Measurements from ENCODE around the gene KCNK15.

KCNK15 gene

DNA sequence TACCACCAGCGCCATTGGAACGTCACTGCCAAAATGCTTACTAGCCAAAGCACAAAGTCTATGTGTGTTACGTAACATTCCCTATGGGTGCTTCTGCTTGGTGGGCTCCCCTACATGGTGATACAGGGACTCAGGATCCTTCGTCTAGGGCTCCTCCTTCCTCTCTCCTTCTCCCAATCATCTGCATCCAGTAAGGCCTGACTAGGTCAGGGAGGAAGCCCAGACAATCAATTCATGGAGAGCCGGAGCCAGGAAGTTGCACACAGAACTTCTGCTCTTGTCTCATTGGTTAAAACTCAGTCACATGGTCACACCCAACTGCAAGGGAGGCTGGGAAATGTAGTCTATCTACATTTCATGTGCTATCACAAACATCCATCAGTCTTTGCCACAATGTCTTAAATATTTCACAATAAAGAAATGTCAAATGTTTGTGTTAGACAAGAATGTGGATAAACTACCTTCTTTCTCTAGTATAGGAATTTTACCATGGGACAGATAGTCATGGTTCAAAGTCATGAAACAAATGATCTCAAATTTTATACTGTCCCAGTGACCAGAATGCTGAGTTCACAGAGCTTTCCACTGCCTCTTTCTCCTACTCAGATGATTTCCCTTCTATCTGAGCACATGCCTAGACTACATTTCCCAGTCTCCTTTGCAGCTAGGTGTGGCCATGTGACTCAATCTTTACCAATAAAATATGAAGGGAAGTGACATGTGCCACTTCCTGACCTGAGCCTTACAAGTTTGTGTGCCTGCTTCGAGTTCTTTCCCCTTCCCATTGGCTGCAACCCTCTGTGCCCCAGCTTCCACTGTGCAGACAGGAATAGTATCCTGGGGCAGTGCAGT lies 9.3 kb upstream of the KCNK15 start:
- no peak for DNase-seq (ENCODE audit: low spot score)

DNA sequence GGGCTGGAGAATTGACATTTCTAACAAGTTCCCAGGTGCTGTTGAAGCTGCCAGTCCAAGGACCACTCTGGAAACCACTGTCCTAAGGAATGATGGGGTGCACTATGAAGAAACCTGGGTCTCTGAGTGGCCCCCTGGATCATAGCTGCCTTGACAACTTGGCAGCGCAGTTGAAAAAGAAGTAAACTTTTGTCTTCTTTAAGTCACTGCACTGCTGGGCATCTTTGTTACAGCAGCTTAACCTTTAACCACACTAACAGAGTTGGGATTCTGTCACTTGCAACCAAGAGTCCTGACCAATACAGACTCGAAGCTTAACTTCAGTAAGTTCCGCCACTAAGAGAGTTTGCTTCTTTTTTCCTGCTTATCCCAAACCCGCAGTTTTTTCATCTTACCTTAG lies 8.5 kb upstream of the KCNK15 start:
- DNase-seq (ENCODE audit: low spot score), result no peak

DNA sequence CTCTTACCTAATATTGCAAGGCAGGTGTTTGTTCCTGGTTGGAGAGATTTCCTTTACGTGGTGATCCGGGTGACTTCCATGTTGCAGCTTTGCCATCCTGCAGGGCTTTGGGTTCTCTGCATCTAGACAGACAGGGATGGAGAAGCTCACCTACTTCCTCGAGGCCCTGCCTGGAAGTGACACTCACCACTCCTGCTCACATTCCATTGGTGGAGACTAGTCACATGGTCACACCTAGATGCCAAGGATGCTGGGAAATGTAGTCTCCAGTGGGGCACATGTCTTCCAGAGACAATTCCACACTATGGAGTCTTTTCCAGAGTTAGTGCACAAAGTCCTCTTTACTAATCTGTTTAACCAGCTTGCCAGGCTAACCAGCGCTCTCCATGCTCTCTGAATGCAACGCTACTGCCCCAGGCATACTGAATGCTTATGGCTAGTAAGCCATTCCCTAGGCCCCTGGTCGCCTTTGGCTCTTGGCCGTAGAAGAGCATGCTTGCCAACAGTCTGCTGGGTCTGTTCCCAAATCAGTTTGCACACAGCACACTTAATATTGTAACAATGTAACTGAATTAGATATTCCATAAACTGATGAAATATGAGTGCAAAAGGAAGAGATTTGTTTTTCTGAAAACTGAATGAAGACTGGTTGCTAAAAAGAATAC lies 6.7 kb upstream of the KCNK15 start:
- peak; percentile 26 for DNase-seq (ENCODE audit: low spot score)

DNA sequence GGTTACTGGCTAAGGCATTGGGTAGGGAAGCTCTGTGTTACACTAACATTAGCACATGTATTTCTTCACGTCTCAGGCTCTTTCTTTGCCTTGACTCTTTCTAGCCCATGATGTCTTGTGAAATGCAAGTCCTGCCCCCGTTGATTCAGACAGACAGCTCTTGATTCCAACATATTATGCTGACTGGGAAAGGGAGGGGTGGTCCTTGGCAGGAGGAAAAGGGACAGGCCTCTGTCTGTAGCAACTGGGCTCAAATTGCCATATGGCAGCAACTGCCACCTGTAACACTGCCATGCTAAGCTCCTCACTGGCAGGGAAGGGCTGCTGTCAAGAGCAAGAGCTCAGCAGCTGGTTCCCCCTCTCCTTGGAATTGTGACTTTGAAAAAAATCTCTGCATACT lies 5.7 kb upstream of the KCNK15 start:
- no peak for DNase-seq (ENCODE audit: low spot score)

DNA sequence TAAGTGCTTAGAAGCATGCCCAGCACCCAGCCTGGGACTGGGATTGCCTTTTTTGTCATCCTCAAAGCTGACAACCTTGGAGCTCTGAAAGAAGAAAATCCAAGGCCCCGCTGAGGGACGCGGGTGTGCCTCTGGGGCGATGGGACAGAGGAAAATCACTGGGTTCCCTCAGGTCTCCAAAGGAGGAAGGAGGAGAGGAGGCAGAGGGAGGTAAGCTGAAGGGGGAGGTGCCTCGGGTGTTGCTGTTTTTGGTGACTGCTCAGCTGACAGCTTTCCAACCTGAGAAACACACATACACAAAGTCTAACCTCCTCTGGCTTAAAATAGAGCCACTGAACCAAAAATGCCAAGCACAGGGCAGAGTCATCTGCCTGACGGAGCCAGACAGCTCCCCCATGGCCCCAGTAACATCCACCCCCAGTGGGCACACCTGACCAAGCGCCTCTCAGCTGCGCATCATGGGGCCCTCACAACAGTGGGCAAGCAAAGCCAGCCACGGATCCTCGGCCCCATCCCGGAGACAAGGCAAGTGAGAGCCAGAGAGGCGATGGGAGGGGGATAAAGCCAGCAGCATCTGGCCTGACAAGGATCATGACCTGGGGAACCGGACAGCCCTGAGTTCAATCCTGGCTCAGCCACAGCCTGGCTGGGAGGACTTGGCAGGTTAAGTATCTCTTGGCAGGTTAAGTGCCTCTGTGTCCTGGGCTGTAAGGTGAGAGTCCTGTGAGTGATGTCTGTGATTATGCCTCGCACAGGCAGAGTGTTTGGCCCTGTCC lies 3.2 kb upstream of the KCNK15 start:
- no peak for DNase-seq (ENCODE audit: low spot score)

GRCh38 chr20:44743080-44743701 lies 2.5 kb upstream of the KCNK15 start:
- no peak for DNase-seq (ENCODE audit: low spot score)

- DNase-seq (ENCODE audit: low spot score), result no peak
Measured at GRCh38 chr20:44743916-44744655, 1.6 kb upstream of the KCNK15 start.

DNA sequence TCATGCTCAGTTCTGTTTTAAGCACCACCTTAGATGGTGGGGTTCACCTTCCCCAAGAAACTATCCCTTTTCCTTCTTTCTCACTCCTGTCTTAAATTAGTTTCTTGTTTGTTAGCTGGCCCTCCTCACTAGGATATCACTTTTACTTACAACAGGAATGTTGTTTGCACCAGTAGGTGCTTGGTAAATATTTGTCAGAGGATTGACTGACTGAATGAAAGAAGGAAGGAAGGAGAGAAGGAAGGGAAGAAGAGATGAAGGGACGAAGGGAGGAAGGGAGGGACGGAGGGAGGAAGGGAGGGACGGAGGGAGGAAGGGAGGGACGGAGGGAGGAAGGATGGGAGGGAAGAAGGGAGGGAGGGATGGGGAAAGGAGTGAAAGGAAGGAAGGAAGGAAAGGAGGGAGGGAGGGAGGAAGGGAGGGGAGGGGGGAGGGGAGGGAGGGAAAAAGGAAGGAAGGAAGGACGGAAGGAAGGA lies 505 bp upstream of the KCNK15 start:
- DNase-seq (ENCODE audit: low spot score), result no peak

GRCh38 chr20:44746367-44747165 lies 901 bp downstream of the KCNK15 start:
- DNase-seq (ENCODE audit: low spot score), result no peak

DNA sequence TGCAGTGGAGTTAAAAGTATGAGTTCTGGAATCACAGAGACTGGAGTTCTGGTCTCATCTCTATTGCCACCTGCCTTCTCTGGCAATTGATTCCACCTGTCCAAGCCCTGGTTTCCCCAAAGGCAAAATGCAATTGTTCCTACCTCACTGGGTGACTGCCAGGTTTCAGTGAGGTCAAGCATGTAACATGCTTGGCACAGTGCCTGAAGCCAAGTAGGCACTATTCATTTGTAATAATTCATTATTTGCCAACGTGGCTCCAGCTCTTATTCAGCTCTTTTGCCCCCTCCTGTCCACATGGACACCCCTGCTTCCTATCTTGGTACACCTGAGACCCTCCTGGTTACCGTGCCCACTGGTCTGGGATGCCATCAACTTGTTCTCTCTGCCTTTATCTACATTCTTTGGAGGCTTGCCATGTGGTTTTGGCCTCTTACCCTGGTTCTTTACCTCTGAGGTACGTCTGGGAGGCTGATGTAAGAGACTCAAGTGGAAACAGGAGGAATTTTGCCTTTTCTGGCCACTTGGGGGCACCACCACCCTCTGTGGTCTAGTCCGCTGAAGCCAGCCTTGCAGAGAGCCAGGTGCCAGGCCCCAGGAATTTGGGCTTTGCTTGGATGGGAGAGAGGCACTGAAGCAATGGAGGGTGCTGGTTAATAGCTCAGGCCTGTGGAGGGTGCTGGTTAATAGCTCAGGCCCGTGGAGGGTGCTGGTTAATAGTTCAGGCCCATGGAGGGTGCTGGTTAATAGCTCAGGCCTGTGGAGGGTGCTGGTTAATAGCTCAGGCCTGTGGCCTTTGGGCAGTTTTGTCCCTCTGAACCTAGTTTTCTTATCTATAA lies 1.7 kb downstream of the KCNK15 start:
- DNase-seq (ENCODE audit: low spot score), result peak; percentile 17

DNA sequence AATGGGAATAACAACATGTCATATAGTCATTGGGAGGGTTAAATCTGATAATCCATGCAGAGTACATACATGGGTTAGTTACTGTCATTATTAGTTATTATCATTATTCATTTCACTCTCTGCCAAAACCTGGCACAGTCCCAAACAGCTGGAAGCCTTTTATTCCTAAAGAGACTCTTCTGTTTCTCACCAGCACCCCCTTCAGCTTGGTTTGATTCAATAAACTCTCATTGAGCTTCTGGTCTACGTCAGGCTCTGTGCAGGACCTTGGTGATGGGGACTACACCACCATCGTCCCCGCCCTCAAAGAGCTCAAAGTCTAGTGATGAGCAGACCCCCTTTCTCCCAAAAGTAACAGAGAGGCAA lies 2.3 kb downstream of the KCNK15 start:
- DNase-seq (ENCODE audit: low spot score), result no peak

GRCh38 chr20:44750081-44750805 lies 4.6 kb downstream of the KCNK15 start:
- DNase-seq (ENCODE audit: low spot score), result no peak

DNA sequence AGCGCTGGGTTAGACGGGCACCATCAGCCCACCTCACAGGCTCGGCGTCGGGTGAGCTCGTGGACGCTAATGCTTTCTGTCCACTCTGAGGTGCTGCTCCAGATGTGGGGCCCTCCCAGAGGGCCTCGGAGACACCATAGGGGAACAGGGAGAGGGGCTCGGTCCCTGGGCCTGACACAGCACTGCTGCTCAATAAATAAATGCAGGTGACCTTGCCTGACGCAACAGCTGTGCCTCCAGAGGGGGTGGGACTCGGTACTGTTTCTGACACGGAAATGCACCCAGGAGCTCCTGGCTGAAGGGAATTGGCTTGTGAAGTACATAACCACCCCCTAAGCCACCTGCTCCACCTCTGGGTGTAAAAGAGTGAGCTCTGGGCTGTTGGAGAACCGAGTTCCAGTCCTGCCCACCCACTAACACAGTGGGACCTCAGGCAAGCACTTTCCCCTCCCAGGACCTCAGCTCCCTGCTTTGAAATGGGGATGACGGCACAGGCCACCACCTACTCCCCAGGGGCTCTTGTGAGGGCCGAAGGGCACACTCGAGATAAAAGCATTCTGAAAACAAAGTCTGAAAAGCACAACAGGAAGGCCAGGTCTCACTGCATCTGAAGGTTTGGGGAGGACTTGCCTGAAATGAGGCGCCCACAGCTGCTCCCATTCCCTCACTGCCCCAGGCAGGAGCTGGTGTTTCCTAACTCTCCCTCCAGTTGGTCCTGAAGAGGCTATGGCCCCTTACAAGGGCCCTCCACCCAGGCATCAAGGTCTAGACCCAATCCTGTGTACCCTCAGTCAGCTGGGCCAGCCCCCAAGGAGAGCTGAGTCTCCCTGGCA lies 6.7 kb downstream of the KCNK15 start:
- DNase-seq (ENCODE audit: low spot score), result no peak

DNA sequence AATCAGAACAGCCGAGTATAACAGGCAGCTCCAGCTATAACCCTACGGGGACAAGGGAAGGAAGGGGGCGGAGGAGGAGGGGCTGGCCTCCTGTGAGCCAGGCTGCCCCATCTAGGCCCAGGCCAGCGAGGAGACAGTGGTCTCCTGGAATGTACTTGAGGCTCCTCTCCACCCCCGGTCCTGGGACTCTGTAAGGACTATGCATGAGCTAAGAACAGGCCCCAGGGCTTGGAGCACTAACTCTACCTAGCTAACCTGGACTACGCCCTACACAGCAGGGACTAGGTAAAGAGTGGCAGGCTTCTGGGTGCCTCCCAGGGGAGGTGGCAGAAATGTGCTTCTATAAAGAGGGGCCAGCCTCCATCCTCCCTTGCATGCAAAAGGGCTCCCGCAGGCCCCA lies 8.9 kb downstream of the KCNK15 start:
- DNase-seq (ENCODE audit: low spot score), result no peak

- no peak for DNase-seq (ENCODE audit: low spot score)
Measured at GRCh38 chr20:44756011-44756688, 10.5 kb downstream of the KCNK15 start.

DNA sequence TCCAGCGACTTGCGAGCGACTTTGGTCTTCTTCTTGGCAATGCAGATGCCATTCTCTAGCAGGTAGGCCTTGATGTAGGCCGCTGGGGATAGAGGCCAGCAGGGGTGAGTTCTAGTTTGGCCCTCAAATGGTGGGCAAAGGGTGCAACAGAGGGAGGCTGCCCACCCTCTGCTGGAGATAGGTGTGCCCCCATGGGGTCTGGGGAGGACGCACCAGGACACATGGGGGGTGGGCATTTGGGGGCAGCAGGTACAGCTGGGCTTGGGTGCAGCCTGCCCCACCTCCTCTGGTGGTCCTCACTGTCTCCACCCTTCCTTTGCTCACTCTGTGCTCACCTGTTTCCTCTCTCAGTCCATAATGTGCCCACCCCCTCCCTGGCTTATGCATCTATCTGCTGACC lies 11.3 kb downstream of the KCNK15 start:
- DNase-seq (ENCODE audit: low spot score), result no peak

- no peak for DNase-seq (ENCODE audit: low spot score)
Measured at GRCh38 chr20:44758247-44759101, 12.8 kb downstream of the KCNK15 start.

Measured in hematopoietic multipotent progenitor cell treated with erythropoietin and hydrocortisone succinate and interleukin-3 and kit ligand, for 17 days (in vitro differentiated cells).